Measurements from ENCODE around the gene FOXN4. TPM values are rescaled to one million over a fixed set of nuclear protein-coding genes. Genes with fewer than 3 reads are reported as not detected.

The FOXN4 gene
- polyA plus RNA-seq, 3 donors = 2.3 to 2.7 (median 2.4) TPM

Other genes with a start within 250 kb of the FOXN4 start
- 10 to 100 TPM; 34.0 to 37.6 (median 34.3) TPM for gene ALKBH2, start 215.8 kb downstream of the FOXN4 start, polyA plus RNA-seq (ENCODE audit: insufficient read length in 3 of 3)
- 10 to 100 TPM; 67.5 to 71.9 (median 71.8) TPM for gene UNG, start 211.7 kb downstream of the FOXN4 start, polyA plus RNA-seq (ENCODE audit: insufficient read length in 3 of 3)
- 10 to 100 TPM; 14.8 to 28.0 (median 26.3) TPM for gene ACACB, start 192.7 kb downstream of the FOXN4 start, polyA plus RNA-seq (ENCODE audit: insufficient read length in 3 of 3)
- gene MYO1H, start 38.6 kb upstream of the FOXN4 start, polyA plus RNA-seq (ENCODE audit: insufficient read length in 3 of 3) = 1 to 10 TPM; 1.3 to 3.9 (median 1.5) TPM
- gene KCTD10, start 168.0 kb upstream of the FOXN4 start, polyA plus RNA-seq (ENCODE audit: insufficient read length in 3 of 3) = 10 to 100 TPM; 44.1 to 60.3 (median 50.7) TPM
- gene UBE3B, start 168.3 kb upstream of the FOXN4 start, polyA plus RNA-seq (ENCODE audit: insufficient read length in 3 of 3) = 10 to 100 TPM; 29.7 to 40.1 (median 38.5) TPM